ENCODE data around the gene AEBP2. TPM values are rescaled to one million over a fixed set of nuclear protein-coding genes. Genes with fewer than 3 reads are reported as not detected.

The AEBP2 gene
- total RNA-seq, 1 donor from 2014 or later: 8.5 TPM

GRCh38 chr12:19499030-19499429, 59.7 kb downstream of the AEBP2 start:
- DNase-seq (ENCODE audit: low spot score) (no peak), ATAC-seq (no peak)

GRCh38 chr12:19506497-19506896, 67.2 kb downstream of the AEBP2 start:
- no peak for DNase-seq (ENCODE audit: low spot score)
- no peak for ATAC-seq

- DNase-seq (ENCODE audit: low spot score) (no peak), ATAC-seq (peak; percentile 56)
Measured at GRCh38 chr12:19507823-19508222, 68.5 kb downstream of the AEBP2 start.

- no peak for ATAC-seq
- no peak for DNase-seq (ENCODE audit: low spot score)
Measured at GRCh38 chr12:19510461-19510860, 71.2 kb downstream of the AEBP2 start.

GRCh38 chr12:19515179-19515578, 75.9 kb downstream of the AEBP2 start:
- ATAC-seq: no peak
- DNase-seq (ENCODE audit: low spot score): no peak

GRCh38 chr12:19517583-19517982, 78.3 kb downstream of the AEBP2 start:
- DNase-seq (ENCODE audit: low spot score) (no peak), ATAC-seq (no peak)

- no peak for ATAC-seq
- DNase-seq (ENCODE audit: low spot score): no peak
Measured at GRCh38 chr12:19518209-19518608, 78.9 kb downstream of the AEBP2 start.

- ATAC-seq (no peak), DNase-seq (ENCODE audit: low spot score) (no peak)
Measured at GRCh38 chr12:19520646-19521415, 81.5 kb downstream of the AEBP2 start.

GRCh38 chr12:19525274-19525673, 86.0 kb downstream of the AEBP2 start:
- ATAC-seq (no peak), DNase-seq (ENCODE audit: low spot score) (no peak)

- ATAC-seq: no peak
- DNase-seq (ENCODE audit: low spot score): no peak
Measured at GRCh38 chr12:19527866-19528265, 88.6 kb downstream of the AEBP2 start.

GRCh38 chr12:19528750-19529149, 89.5 kb downstream of the AEBP2 start:
- ATAC-seq: no peak

GRCh38 chr12:19529951-19530636, 90.8 kb downstream of the AEBP2 start:
- ATAC-seq (no peak), DNase-seq (ENCODE audit: low spot score) (no peak)

More at GRCh38 chr12:19528750-19529149, 89.5 kb downstream of the AEBP2 start:
- DNase-seq (ENCODE audit: low spot score): no peak

- DNase-seq (ENCODE audit: low spot score) (no peak), ATAC-seq (no peak)
Measured at GRCh38 chr12:19530637-19531023, 91.3 kb downstream of the AEBP2 start.

- DNase-seq (ENCODE audit: low spot score): no peak
- ATAC-seq: no peak
Measured at GRCh38 chr12:19533567-19533966, 94.3 kb downstream of the AEBP2 start.

GRCh38 chr12:19539071-19539470, 99.8 kb downstream of the AEBP2 start:
- DNase-seq (ENCODE audit: low spot score) (no peak), ATAC-seq (no peak)

- ATAC-seq: no peak
- no peak for DNase-seq (ENCODE audit: low spot score)
Measured at GRCh38 chr12:19539836-19540235, 100.5 kb downstream of the AEBP2 start.

- DNase-seq (ENCODE audit: low spot score) (no peak), ATAC-seq (no peak)
Measured at GRCh38 chr12:19542606-19543005, 103.3 kb downstream of the AEBP2 start.

GRCh38 chr12:19544353-19544752, 105.1 kb downstream of the AEBP2 start:
- ATAC-seq (no peak), DNase-seq (ENCODE audit: low spot score) (no peak)

GRCh38 chr12:19545301-19545700, 106.0 kb downstream of the AEBP2 start:
- no peak for ATAC-seq
- DNase-seq (ENCODE audit: low spot score): no peak

GRCh38 chr12:19546027-19546426, 106.7 kb downstream of the AEBP2 start:
- peak; percentile 57 for ATAC-seq
- DNase-seq (ENCODE audit: low spot score): no peak

- no peak for ATAC-seq
- no peak for DNase-seq (ENCODE audit: low spot score)
Measured at GRCh38 chr12:19546611-19547162, 107.4 kb downstream of the AEBP2 start.

- peak; percentile 12 for ATAC-seq
- DNase-seq (ENCODE audit: low spot score): no peak
Measured at GRCh38 chr12:19547271-19547671, 108.0 kb downstream of the AEBP2 start.

Measured in left lobe of liver (tissue), 2 donors.